GM12878 (cell line): ENCODE measurements around the gene VWA3A. TPM values are rescaled to one million over a fixed set of nuclear protein-coding genes. Genes with fewer than 3 reads are reported as not detected.

Source experiments
- ATAC-seq: fragments of 200-7000 bp; cut with Tn5 transposase; 3 replicates; pipeline ENCODE4 v1.9.1; 2020; ENCODE audit warnings: mild to moderate bottlenecking, moderate library complexity
- BruUV-seq: library from RNA; stranded (reverse); fragments of 400-500 nt; replicated peaks from 2 replicates; lab custom pipeline; 2021; lab: Mats Ljungman, UMichigan
- CTCF ChIA-PET: fragments of 300-600 bp; sonication (Branson Sonifier 250); formaldehyde crosslinking; extraction: SDS; loops from one replicate; lab custom pipeline; 2021; ENCODE audit warnings: inconsistent platforms; lab: Yijun Ruan, JAX
- POLR2A ChIA-PET: fragments of 350-600 bp; formaldehyde crosslinking; extraction: SDS; loops from one replicate; lab custom pipeline; 2021; ENCODE audit warnings: inconsistent platforms; lab: Charles Lee
- RAD21 ChIA-PET: fragments of 300-600 bp; sonication (Branson Sonifier 250); formaldehyde crosslinking; loops from one replicate; lab custom pipeline; 2023; ENCODE audit warnings: antibody characterized with exemption; ENCODE audit not compliant: unreplicated experiment; lab: Charles Lee
- SMC1A ChIA-PET: fragments of 300-600 bp; sonication (Branson Sonifier 250); formaldehyde crosslinking; loops from one replicate; lab custom pipeline; 2023; ENCODE audit not compliant: unreplicated experiment, uncharacterized antibody; lab: Charles Lee
- DNase-seq: peaks from one replicate; pipeline ENCODE4 v3.0.0-alpha.2; 2011; ENCODE audit warnings: low read depth, low spot score
- FAIRE-seq: peaks from 3 replicates; lab custom pipeline; 2011; peaks lifted over from hg19 to GRCh38; lab: Jason Lieb, UNC
- H2AFZ ChIP-seq: 2 replicates; pipeline ENCODE4 v1.6.0; 2011; ENCODE audit warnings: low read depth, low read length, control low read depth; ENCODE audit not compliant: control insufficient read depth
- H3K27ac ChIP-seq: 2 replicates; pipeline ENCODE4 v1.5.1; 2011; ENCODE audit warnings: control low read depth; ENCODE audit not compliant: control insufficient read depth, insufficient read depth
- H3K27me3 ChIP-seq, 2 experiments: replicated peaks in 1 of 2; 2 replicates each; pipeline versions ENCODE4 v1.6.0 to v1.6.1; 2011; ENCODE audit warnings: low read length in 1 of 2; ENCODE audit not compliant: control insufficient read depth in 2 of 2, insufficient read depth in 2 of 2
- H3K36me3 ChIP-seq, 2 experiments: 2 replicates each; pipeline ENCODE4 v1.5.1; 2011; ENCODE audit warnings: low read length in 1 of 2; ENCODE audit not compliant: control insufficient read depth in 2 of 2, insufficient read depth in 2 of 2
- H3K4me1 ChIP-seq: 2 replicates; pipeline ENCODE4 v1.6.1; 2011; ENCODE audit warnings: mild to moderate bottlenecking, low read length, moderate library complexity, mixed read lengths; ENCODE audit not compliant: control insufficient read depth, insufficient read depth
- H3K4me2 ChIP-seq: 2 replicates; pipeline ENCODE4 v1.6.0; 2011; ENCODE audit warnings: control low read depth; ENCODE audit not compliant: control insufficient read depth, insufficient read depth
- H3K4me3 ChIP-seq: fragments of 200-600 bp; sonication (generic); 2 replicates; pipeline ENCODE4 v1.5.1; 2016
- H3K79me2 ChIP-seq: 2 replicates; pipeline ENCODE4 v1.6.0; 2011; ENCODE audit warnings: low read length; ENCODE audit not compliant: control insufficient read depth, insufficient read depth
- H3K9ac ChIP-seq: 2 replicates; pipeline ENCODE4 v1.8.0; 2011; ENCODE audit warnings: low read length, control low read depth, mixed read lengths; ENCODE audit not compliant: control insufficient read depth, insufficient read depth
- H3K9me3 ChIP-seq: replicated peaks from 3 replicates; pipeline ENCODE4 v1.5.1; 2011; ENCODE audit warnings: mild to moderate bottlenecking, low read length; ENCODE audit not compliant: control insufficient read depth, insufficient read depth
- H4K20me1 ChIP-seq: 2 replicates; pipeline ENCODE4 v1.6.0; 2011; ENCODE audit not compliant: control insufficient read depth, insufficient read depth
- BHLHE40 ChIP-seq, 2 experiments: fragments of 450-650 bp in 1 of 2; IDR thresholded peaks; 2 replicates each; pipeline ENCODE4 v1.6.1; 2011 to 2017; ENCODE audit warnings: low read depth in 2 of 2, borderline replicate concordance in 1 of 2, improper control_type of control experiment in 1 of 2, low read length in 1 of 2, mild to moderate bottlenecking in 1 of 2
- HSF1 ChIP-seq: fragments of 150-350 bp; IDR thresholded peaks from 2 replicates; pipeline ENCODE4 v1.6.1; 2014; ENCODE audit warnings: mild to moderate bottlenecking, low read depth, low read length
- IKZF1 ChIP-seq: fragments of 450-650 bp; conservative IDR thresholded peaks from 2 replicates; pipeline ENCODE4 v1.6.1; 2017; ENCODE audit warnings: antibody characterized with exemption, mild to moderate bottlenecking
- NR2C2 ChIP-seq: IDR thresholded peaks from 2 replicates; pipeline ENCODE4 v1.6.1; 2011; ENCODE audit warnings: borderline replicate concordance, low read depth; ENCODE audit not compliant: control insufficient read depth, insufficient read length
- POLR2AphosphoS2 ChIP-seq: IDR thresholded peaks from 2 replicates; pipeline ENCODE4 v1.6.1; 2011; ENCODE audit warnings: low read depth, mild to moderate bottlenecking, low read length, improper control_type of control experiment, moderate library complexity
- RBBP5 ChIP-seq: fragments of 200-600 bp; sonication (generic); conservative IDR thresholded peaks from 2 replicates; pipeline ENCODE4 v1.6.1; 2016
- STAT3 ChIP-seq: IDR thresholded peaks from 2 replicates; pipeline ENCODE4 v1.6.1; 2011; ENCODE audit warnings: low read depth, low read length, improper control_type of control experiment
- ZBTB33 ChIP-seq: fragments of 450-650 bp; IDR thresholded peaks from 2 replicates; pipeline ENCODE4 v1.6.1; 2017; ENCODE audit warnings: mild to moderate bottlenecking
- ZNF274 ChIP-seq: IDR thresholded peaks from one replicate; pipeline ENCODE4 v1.8.0; 2011; ENCODE audit not compliant: insufficient read length, insufficient read depth
- WGBS: methylation state at CpG from one replicate; pipeline ENCODE4 v1.1.6; 2016; ENCODE audit warnings: low lambda C conversion rate; ENCODE audit not compliant: insufficient replicate concordance, insufficient coverage; ENCODE audit errors: missing lambda C conversion rate; 5-methylcytosine and 5-hydroxymethylcytosine counted together
- in situ Hi-C: fragments of 300-500 bp; cut with MboI; formaldehyde crosslinking; loops from 9 replicates; pipeline ENCODE4 v1.14.3; 2018; ENCODE audit warnings: mixed read lengths
- intact Hi-C: fragments of 100-400 bp; cut with micrococcal nuclease; formaldehyde crosslinking; loops from one replicate; pipeline ENCODE4 v1.14.2; 2022; ENCODE audit not compliant: unreplicated experiment
- polyA plus RNA-seq, 11 experiments: library from polyadenylated mRNA; depleted of rRNA in 4 of 11; unstranded in 6 of 11; stranded (reverse) in 5 of 11; fragments of >200 nt; fragmentation: Nextera tagmentation in 4 of 11; fragmentation: Illumina TruSeq in 1 of 11; extraction: Ambion mirVana in 4 of 11; extraction: Trizol in 1 of 11; gene quantifications; 1 replicate in 1 of 11; 2 replicates in 10 of 11; pipeline versions ENCODE4 v1.2.1 to v1.2.3, GENCODE V29; 2011 to 2016; ENCODE audit warnings: inconsistent platforms in 2 of 11, missing spikeins in 2 of 11, low read depth in 1 of 11
- total RNA-seq, 4 experiments: library from RNA; depleted of rRNA in 3 of 4; stranded (reverse); fragments of >200 nt in 3 of 4; fragmentation: Illumina TruSeq in 1 of 4; extraction: Trizol in 1 of 4; gene quantifications; 2 replicates each; pipeline versions ENCODE4 v1.2.1 to v1.2.3, GENCODE V29; 2013 to 2021

VWA3A gene
- total and polyA plus RNA-seq, 10 of the 15 experiments (the other 5 are each of a cell fraction or from before 2014, with no cell fraction given), result 0.01 TPM; not detected in 9

- Histone ChIP-seq H4K20me1 (no peaks in the 10 kb centered on the region), H3K9ac (no peak overlapping the region), H3K36me3 (no peaks in the 10 kb centered on the region; a peak in 1 of 4 replicates), H2AFZ (no peak overlapping the region), H3K9me3 (no peaks in the 10 kb centered on the region), H3K79me2 (no peaks in the 10 kb centered on the region), H3K4me3 (no peak overlapping the region), H3K4me2 (no peak overlapping the region), H3K4me1 (no peaks in the 10 kb centered on the region), H3K27me3 (no peaks in the 10 kb centered on the region), H3K27ac (no peak overlapping the region)
- ChIA-PET POLR2A (interaction anchor here (1.0 kb wide), 1 partner anchor 71 kb away, joined by 4 read pairs; no protein-coding TSS in a partner anchor), RAD21 (interaction anchor here (0.7 to 5.9 kb wide), 4 partner anchors 24 to 128 kb away, joined by 3 to 466 read pairs (median 3); partner anchors contain the start of genes MOSMO and PDZD9), SMC1A (interaction anchor here (1.0 to 6.0 kb wide), 5 partner anchors 9 to 115 kb away, joined by 3 to 567 read pairs (median 3); partner anchors contain the start of genes MOSMO and PDZD9), CTCF (interaction anchor here (0.7 to 6.0 kb wide), 6 partner anchors 38 to 418 kb away, joined by 3 to 686 read pairs (median 4); partner anchors contain the start of genes MOSMO and PDZD9)
- WGBS, result 97% methylated on average over 11 of the region's 11 CpGs
- intact Hi-C loops, result no loop called here
- TF ChIP-seq ZBTB33 (no peak), BHLHE40 (IDR thresholded peaks at IDR 0.05; ENCODE audit: borderline replicate concordance in 1 of 2, low read depth in 2 of 2, low read length in 1 of 2) (no peak), STAT3 (no peak), HSF1 (no peak), ZNF274 (no peak), RBBP5 (no peak), NR2C2 (no peak), IKZF1 (no peak), POLR2AphosphoS2 (no peak)
- BruUV-seq, result no TSS peak
- no peak for DNase-seq
- no peak for FAIRE-seq
- in situ Hi-C loops, result no loop called here
- ATAC-seq, result no peak
Observed at GRCh38 chr16:22075043-22075757, 17.1 kb upstream of the VWA3A start.
